ENCODE results near the gene D2HGDH. TPM values are rescaled to one million over a fixed set of nuclear protein-coding genes. Genes with fewer than 3 reads are reported as not detected.

Gene D2HGDH
- total and polyA plus RNA-seq, 2 of the 8 experiments (the other 6 are each of a cell fraction or from before 2014, with no cell fraction given): 3.4 to 8.1 TPM

- FAIRE-seq: no peak
- no peak overlapping the region for H2BK120ac ChIP-seq (replicated peaks; ENCODE audit: low read depth, low read length)
- CTCF ChIA-PET (ENCODE audit: partially characterized antibody): no interaction called here
- TF ChIP-seq JUND (IDR thresholded peaks at IDR 0.05; ENCODE audit: low read length) (no peak), CHD1 (IDR thresholded peaks at IDR 0.05; ENCODE audit: low read depth, low read length) (no peak), KDM5A (IDR thresholded peaks at IDR 0.05; ENCODE audit: low read length) (no peak)
These were observed 59.0 kb downstream of the D2HGDH start for GRCh38 chr2:241793385-241793784.

More at GRCh38 chr2:241793385-241793784, 59.0 kb downstream of the D2HGDH start:
- H3K27ac ChIP-seq (ENCODE audit: low read depth, low read length): no peak overlapping the region
- peaks cover 2% of the 10 kb centered on the region; the same call in 1 of the 2 replicates for H3K23me2 ChIP-seq (ENCODE audit: low read depth, low read length)
- no peak overlapping the region for H2AK5ac ChIP-seq (ENCODE audit: low read depth, low read length)
- no peak overlapping the region for H2BK12ac ChIP-seq (ENCODE audit: low read depth, low read length)
- no peak overlapping the region for H3K4me3 ChIP-seq (ENCODE audit: extremely low read depth in 1 of 4, insufficient read depth in 2 of 4, low read depth in 3 of 4, low read length in 4 of 4)
- no peak overlapping the region for H2BK5ac ChIP-seq (ENCODE audit: low read depth, low read length)
- H4K20me1 ChIP-seq (replicated peaks in 1 of 2; ENCODE audit: control insufficient read depth in 1 of 2, insufficient read depth in 2 of 2, low read length in 2 of 2): no peaks in the 10 kb centered on the region
- H3K9me3 ChIP-seq (ENCODE audit: insufficient read depth in 2 of 2, low read depth in 1 of 2, low read length in 1 of 2): peaks cover 16 to 18% of the 10 kb centered on the region in 2 experiments
- H4K5ac ChIP-seq (ENCODE audit: insufficient read length, low read depth, low read length): no peak overlapping the region
- no peak overlapping the region for H4K8ac ChIP-seq (ENCODE audit: extremely low read depth, insufficient read depth, low read length)
- H3K4me1 ChIP-seq (replicated peaks in 1 of 4; ENCODE audit: control insufficient read depth in 3 of 4, insufficient read depth in 4 of 4, low read length in 3 of 4): no peaks in the 10 kb centered on the region
- POLR2A ChIA-PET (ENCODE audit: partially characterized antibody): interaction anchor here (1.5 kb wide), 1 partner anchor 9 kb away, joined by 4 read pairs; no protein-coding TSS in a partner anchor
- DNase-seq (ENCODE audit: low read depth in 1 of 2, low spot score in 2 of 2): no peak
- H3K18ac ChIP-seq (ENCODE audit: extremely low read depth, low read length): no peak overlapping the region
- H3K79me1 ChIP-seq (ENCODE audit: low read depth, low read length): no peaks in the 10 kb centered on the region
- no peak overlapping the region for H2AFZ ChIP-seq (ENCODE audit: low read length)
- no peak overlapping the region for H3K14ac ChIP-seq (ENCODE audit: insufficient read length)
- no peaks in the 10 kb centered on the region for H3K79me2 ChIP-seq (ENCODE audit: control insufficient read depth in 1 of 2, insufficient read depth in 2 of 2, low read length in 2 of 2)
- H3K4me2 ChIP-seq (ENCODE audit: insufficient read depth in 1 of 2, low read depth in 2 of 2, low read length in 2 of 2): no peak overlapping the region
- H3K56ac ChIP-seq (replicated peaks; ENCODE audit: insufficient read length, low read depth, low read length): no peak overlapping the region
- no peaks in the 10 kb centered on the region for H3K27me3 ChIP-seq (replicated peaks in 1 of 4; ENCODE audit: control insufficient read depth in 3 of 4, extremely low read depth in 1 of 4, insufficient read depth in 3 of 4, low read length in 3 of 4)
- no peak overlapping the region for H3K9ac ChIP-seq (replicated peaks in 1 of 4; ENCODE audit: extremely low read depth in 1 of 4, low read depth in 3 of 4, low read length in 3 of 4)
- 89% methylated on average over 5 of the region's 5 CpGs; no CpG with 5 or more reads in 1 of the 2 experiments for WGBS, 2 experiments (ENCODE audit: extremely low coverage in 1 of 2, insufficient coverage in 1 of 2, insufficient read length in 1 of 2, insufficient replicate concordance in 2 of 2, low coverage in 1 of 2, low lambda C conversion rate in 2 of 2, missing lambda C conversion rate in 1 of 2)
- no peak overlapping the region for H2BK15ac ChIP-seq (ENCODE audit: low read length)
- H3K4ac ChIP-seq (replicated peaks; ENCODE audit: insufficient read length, low read depth, low read length): no peak overlapping the region
- no peak overlapping the region for H4K91ac ChIP-seq (replicated peaks; ENCODE audit: insufficient read length, low read length)
- no peak overlapping the region for H3K23ac ChIP-seq (ENCODE audit: insufficient read length)
- H3K36me3 ChIP-seq (ENCODE audit: control insufficient read depth in 2 of 4, insufficient read depth in 4 of 4, low read length in 3 of 4): no peaks in the 10 kb centered on the region
- H2BK20ac ChIP-seq (ENCODE audit: low read length): no peak overlapping the region
